HG03066 (cell line): ENCODE data around the gene KBTBD8.

ENCODE experiments used
- ATAC-seq: cut with Tn5 transposase; IDR thresholded peaks from one replicate; pipeline ENCODE4 v1.9.1; 2021; ENCODE audit warnings: low read depth; ENCODE audit not compliant: unreplicated experiment

Gene KBTBD8

GRCh38 chr3:66996696-66997095 lies 1.4 kb upstream of the KBTBD8 start:
- ATAC-seq: no peak

- no peak for ATAC-seq
These were observed 471 bp upstream of the KBTBD8 start for GRCh38 chr3:66997560-66998112.

- no peak for ATAC-seq
These were observed 763 bp downstream of the KBTBD8 start for GRCh38 chr3:66998904-66999235.

GRCh38 chr3:67000009-67000408 lies 1.9 kb downstream of the KBTBD8 start:
- ATAC-seq: peak; percentile 41

- no peak for ATAC-seq
These were observed 3.2 kb downstream of the KBTBD8 start for GRCh38 chr3:67001086-67001861.

- ATAC-seq: no peak
These were observed 7.9 kb downstream of the KBTBD8 start for GRCh38 chr3:67005974-67006373.

GRCh38 chr3:67006460-67006859 lies 8.4 kb downstream of the KBTBD8 start:
- ATAC-seq: no peak

GRCh38 chr3:67008388-67008787 lies 10.3 kb downstream of the KBTBD8 start:
- no peak for ATAC-seq

- no peak for ATAC-seq
These were observed 11.6 kb downstream of the KBTBD8 start for GRCh38 chr3:67009716-67010115.

- ATAC-seq: no peak
These were observed 13.5 kb downstream of the KBTBD8 start for GRCh38 chr3:67011414-67012131.

- ATAC-seq: no peak
These were observed 14.5 kb downstream of the KBTBD8 start for GRCh38 chr3:67012564-67012963.

GRCh38 chr3:67015702-67016484 lies 17.8 kb downstream of the KBTBD8 start:
- no peak for ATAC-seq

- ATAC-seq: no peak
These were observed 18.5 kb downstream of the KBTBD8 start for GRCh38 chr3:67016522-67017080.

- ATAC-seq: no peak
These were observed 19.1 kb downstream of the KBTBD8 start for GRCh38 chr3:67017211-67017610.

- ATAC-seq: peak; percentile 53
These were observed 20.1 kb downstream of the KBTBD8 start for GRCh38 chr3:67018105-67018788.

GRCh38 chr3:67018789-67019526 lies 20.9 kb downstream of the KBTBD8 start:
- peak; percentile 37 for ATAC-seq

GRCh38 chr3:67028001-67028784 lies 30.1 kb downstream of the KBTBD8 start:
- ATAC-seq: no peak

GRCh38 chr3:67030785-67031740 lies 33.0 kb downstream of the KBTBD8 start:
- peak; percentile 74 for ATAC-seq
